SW480 (cell line): ENCODE measurements around the gene SPOCK1.
"Not testable (repeated sequence)": the region's sequence is repeated elsewhere in the genome, so short reads cannot be mapped to it uniquely, and the experiment has no call there.

Experiments
- DNase-seq: peaks from one replicate; pipeline ENCODE4 v3.0.0-alpha.2; 2016; ENCODE audit warnings: low spot score

The SPOCK1 gene

DNA sequence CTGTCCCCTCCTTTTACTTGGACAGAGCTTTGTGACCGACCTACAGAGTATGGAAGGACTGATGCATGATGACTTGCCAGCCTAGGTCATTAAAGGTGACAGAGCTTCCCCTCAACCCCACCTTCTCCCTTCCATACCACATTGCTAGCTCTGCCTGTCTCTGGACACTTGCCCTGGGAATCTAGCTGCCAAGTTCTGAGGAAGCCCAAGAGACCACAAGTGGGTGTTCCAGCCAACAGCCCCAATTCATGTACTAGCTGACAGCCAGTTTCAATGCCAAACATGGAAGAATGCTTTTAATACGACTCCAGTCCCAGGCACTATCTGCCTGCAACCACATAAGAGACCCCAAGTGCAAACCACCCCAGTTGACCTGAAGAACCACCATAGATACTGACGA is 477.1 kb downstream of the SPOCK1 start:
- no peak for DNase-seq

DNA sequence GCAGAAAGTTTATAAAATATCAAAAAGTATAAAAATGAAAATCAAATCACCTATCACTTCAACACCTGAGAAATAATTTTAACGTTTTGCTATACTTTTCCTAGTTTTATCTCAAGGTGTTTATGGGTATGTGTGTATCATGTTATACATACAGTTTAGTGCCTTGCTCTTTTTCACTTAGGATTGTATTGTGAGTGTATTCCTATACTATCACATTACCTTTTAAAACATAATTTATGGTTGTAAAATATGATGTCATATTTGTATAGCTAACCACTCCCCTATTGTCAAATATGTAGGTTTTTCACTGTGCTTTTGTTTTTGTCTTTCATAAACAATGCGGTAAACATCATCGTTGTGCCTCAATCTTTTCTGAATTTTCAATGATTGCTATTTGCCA is 479.9 kb downstream of the SPOCK1 start:
- DNase-seq, result no peak

GRCh38 chr5:137016783-137017324 is 482.3 kb downstream of the SPOCK1 start:
- peak; percentile 20 for DNase-seq

GRCh38 chr5:137015540-137016116 is 483.5 kb downstream of the SPOCK1 start:
- DNase-seq, result no peak

DNA sequence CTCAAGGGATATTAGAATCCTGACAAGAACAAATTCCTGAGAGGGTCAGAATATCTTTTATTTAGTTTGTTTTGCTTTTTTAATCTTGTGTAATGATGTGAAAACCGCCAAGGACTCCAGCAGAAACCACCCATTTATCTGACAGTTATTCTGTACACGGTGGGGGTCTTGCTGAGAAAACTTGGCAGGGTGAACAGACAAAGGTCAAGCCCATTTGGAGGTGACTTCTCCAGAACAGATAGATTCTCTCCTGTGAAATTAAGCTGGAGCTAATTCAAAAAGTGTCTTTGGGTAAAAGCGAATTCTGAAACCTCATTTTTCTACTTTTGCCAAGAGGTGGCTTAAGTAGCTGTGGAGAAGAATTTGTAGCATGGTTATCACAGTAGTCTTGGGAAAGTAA is 484.4 kb downstream of the SPOCK1 start:
- no peak for DNase-seq

GRCh38 chr5:137010226-137010625 is 488.9 kb downstream of the SPOCK1 start:
- DNase-seq, result no peak

GRCh38 chr5:137004279-137004678 is 494.8 kb downstream of the SPOCK1 start:
- DNase-seq, result no peak

DNA sequence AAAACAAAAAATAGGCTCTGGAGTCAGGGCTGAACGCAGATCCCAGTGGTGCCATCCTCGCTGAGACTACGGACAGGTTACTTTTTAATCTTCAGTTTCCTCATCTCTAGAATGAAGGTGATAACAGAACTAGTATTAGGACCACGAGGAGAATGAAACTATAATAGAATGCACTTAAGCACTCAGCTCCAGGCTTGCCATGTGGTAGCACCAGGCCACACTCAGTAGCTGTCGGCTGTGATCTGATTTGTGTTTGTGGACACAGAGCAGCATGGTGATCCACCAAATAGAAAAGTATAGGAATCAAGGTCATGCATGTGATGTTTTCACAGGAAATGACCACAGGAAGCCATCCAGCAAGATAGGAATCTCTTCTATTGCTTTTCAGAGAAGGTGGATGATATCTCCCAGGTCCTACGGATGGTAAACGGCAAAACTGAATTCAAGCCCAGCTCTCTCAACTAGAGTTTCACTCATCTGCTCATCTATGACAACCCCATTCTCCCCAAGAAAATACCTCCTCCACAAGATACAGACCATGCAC is 498.0 kb downstream of the SPOCK1 start:
- DNase-seq, result no peak

DNA sequence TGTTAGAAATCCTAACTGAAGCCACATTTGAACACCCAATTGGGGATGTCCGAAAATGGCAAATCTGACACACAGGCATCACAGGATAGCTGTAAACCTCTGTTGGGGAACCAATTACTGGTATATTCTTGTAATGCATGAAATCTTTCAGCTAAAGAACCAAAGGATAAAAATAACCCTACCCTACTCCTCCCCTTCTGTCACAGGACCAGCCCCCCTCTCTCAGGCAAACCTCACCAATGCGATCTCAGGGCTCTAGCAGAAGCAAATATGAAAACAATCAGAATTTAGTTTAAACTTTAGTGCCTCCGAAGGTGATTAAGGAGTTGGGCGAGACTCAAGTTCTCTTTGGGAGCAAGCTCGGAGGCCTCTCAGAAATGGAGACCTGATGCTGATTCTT is 499.3 kb downstream of the SPOCK1 start:
- DNase-seq, result no peak

GRCh38 chr5:136998854-136999357 is 500.2 kb downstream of the SPOCK1 start:
- DNase-seq, result no peak

DNA sequence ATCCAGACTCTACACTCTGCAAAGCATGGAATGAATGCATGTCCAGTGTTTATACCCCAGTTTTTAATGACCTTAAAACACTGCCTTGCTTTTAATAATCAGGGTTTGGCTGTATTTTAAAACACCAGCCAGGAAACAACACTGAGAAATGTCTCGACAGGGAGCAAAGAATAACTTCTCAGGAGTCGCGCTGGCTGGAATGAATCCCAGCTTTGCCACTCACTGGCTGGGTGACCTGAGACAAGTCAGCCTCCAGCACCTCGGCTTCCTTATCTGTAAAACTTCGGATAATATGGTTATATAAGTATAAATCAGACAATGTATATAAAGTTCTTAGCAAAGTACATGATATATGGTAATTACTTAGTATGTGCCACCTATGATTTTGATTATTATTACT is 505.0 kb downstream of the SPOCK1 start:
- DNase-seq, result no peak

DNA sequence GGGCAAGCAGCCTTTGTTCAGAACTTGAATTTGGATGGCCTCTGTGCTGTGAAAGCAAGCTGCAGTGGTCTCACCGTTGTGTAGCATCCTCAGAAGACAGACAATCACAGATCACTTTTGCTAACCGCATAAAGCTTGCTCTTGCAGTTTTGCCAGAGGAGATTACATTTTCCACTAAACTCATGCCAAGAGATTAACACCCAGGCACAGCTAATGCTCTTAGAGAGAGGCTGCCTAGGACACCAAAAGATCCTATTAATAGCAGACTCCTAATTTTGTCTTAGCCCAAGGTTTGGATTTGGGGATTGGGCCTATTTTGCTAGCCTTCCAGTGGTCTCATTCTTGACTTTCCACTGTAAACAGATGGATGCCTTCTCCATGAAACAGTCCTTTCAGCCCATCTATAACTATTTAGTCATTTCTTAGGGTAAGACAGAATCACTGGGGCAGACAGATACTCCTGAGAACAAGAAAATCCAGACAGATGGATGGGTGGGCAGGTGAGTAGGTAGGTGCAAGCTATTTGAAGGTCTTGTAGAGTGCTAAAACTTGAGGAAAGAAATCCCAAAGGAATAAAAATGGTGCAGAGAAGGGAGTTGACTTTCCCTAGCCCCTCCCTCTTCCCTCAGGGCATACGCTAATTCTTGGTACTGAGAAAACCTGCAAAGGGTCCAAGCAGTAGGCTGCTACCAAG is 506.2 kb downstream of the SPOCK1 start:
- DNase-seq, result no peak

DNA sequence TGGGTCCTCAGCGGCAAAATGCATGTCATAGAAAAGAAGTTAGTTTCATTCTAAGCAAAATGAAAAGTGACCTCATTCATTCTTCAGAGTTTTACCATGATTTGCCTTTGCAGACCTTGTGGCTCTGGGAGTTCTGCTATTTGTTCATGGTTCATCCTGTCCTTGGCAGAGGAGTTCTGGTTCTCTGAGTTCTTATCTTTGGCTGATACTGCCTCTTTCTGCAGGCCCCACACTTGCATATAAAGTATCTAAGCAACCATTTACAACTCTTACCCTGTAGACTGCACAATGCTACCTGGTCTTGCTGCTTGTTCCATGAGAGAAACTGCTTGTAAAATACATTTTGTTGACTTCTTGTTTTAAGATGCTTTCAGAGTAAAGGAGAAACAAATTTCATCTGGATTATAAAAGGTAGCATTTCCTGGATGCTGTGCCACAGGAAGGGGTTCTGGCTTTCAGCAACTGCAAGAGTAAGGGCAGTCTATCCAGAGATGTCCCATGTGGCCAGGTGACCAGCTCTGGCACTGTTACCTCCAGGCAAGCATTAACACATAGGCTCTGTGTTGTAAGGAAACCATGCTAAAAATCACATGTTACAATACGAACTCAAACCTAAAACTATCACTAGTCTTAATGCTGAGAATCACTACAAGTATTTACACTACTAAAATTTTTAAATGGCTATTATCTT is 513.2 kb downstream of the SPOCK1 start:
- no peak for DNase-seq

DNA sequence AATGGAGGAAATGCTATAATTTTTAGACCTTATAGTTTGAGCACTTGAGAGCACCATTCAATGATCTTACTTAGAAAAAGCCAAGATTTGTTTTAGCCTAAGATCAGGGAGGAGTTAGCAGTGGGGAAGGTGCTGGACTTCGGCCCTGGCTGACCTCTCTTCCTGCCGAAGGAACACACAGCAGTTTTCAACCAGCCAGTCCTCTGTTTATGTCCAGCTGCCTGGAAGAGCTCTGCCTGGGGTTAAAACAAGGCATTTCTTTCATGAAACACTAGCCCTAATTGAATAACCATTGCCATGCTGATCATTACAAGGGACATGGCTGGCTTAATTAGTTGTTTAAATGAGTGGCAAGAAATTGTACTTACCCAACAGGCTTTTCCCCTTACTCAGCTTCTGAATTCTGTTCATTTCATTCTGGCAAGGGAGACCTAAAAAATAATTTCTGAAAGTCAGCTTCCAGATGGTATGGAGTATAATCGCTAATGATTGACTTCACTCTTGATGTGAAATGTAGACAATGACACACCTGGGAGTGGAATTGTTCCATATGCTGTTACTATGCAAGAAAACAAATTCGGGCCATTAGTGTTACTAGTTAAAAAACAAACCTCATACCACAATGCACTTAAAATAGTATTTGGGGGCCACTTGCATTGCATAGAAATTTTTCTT is 514.2 kb downstream of the SPOCK1 start:
- no peak for DNase-seq

- no peak for DNase-seq
These were observed 517.2 kb downstream of the SPOCK1 start for GRCh38 chr5:136981936-136982335.

- DNase-seq, result no peak
These were observed 520.0 kb downstream of the SPOCK1 start for GRCh38 chr5:136979131-136979530.

GRCh38 chr5:136963504-136963903 is 535.6 kb downstream of the SPOCK1 start:
- DNase-seq, result no peak

GRCh38 chr5:136957428-136957827 is 541.7 kb downstream of the SPOCK1 start:
- DNase-seq, result peak; percentile 20

- DNase-seq, result not testable (repeated sequence)
These were observed 545.0 kb downstream of the SPOCK1 start for GRCh38 chr5:136954142-136954541.

GRCh38 chr5:136953346-136954069 is 545.6 kb downstream of the SPOCK1 start:
- DNase-seq, result not testable (repeated sequence)

DNA sequence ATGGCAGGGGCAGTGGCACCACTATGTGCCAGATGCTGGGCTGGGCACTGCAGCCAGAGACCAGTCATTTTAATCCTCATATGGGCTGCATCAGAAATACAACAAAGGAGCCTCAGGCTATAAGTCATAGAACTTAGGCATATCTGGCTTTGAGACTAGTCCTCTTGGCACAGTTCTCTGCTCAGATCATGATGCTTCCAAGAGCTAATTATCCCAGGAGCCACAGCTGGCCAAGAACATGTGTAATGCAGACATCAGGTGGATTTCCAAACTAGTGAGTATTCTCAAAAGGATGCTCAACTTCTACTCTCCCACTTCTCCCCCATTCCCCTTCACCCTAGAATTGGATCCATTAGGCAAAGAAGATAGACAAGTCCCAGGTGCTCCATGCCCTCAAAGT is 571.6 kb downstream of the SPOCK1 start:
- no peak for DNase-seq
